Prostate gland (tissue), 2 donors: Measurements from ENCODE around the gene MUC6. TPM values are rescaled to one million over a fixed set of nuclear protein-coding genes. Genes with fewer than 3 reads are reported as not detected.

Experiments used
- DNase-seq: peaks from one replicate; pipeline ENCODE4 v3.0.0-alpha.2; 2019; ENCODE audit warnings: low spot score
- H3K27ac ChIP-seq, 2 donors: fragments of 200-600 bp; sonication (generic); 2 replicates each; pipeline ENCODE4 v1.5.1; 2017 to 2019
- H3K27me3 ChIP-seq: fragments of 200-600 bp; sonication (generic); replicated peaks from 2 replicates; pipeline ENCODE4 v1.5.1; 2019; ENCODE audit not compliant: insufficient read depth
- H3K36me3 ChIP-seq, 2 donors: fragments of 200-600 bp; sonication (generic); 1 replicate in 1 of 2; 2 replicates in 1 of 2; pipeline versions ENCODE4 v1.5.1 to v1.8.1; 2017 to 2019
- H3K4me1 ChIP-seq: fragments of 200-600 bp; sonication (generic); replicated peaks from 2 replicates; pipeline ENCODE4 v1.5.1; 2019
- H3K4me3 ChIP-seq, 2 donors: fragments of 200-600 bp; sonication (generic); 2 replicates each; pipeline ENCODE4 v1.5.1; 2017 to 2019
- H3K9me3 ChIP-seq: fragments of 200-600 bp; sonication (generic); 2 replicates; pipeline ENCODE4 v1.5.1; 2017
- CTCF ChIP-seq, 4 experiments: fragments of 200-600 bp in 2 of 4; fragments of 450-650 bp in 2 of 4; sonication (generic) in 2 of 4; IDR thresholded peaks; 1 replicate in 3 of 4; 2 replicates in 1 of 4; pipeline ENCODE4 v1.5.1; 2016 to 2019; ENCODE audit warnings: antibody characterized with exemption in 4 of 4, mild to moderate bottlenecking in 2 of 4, moderate library complexity in 2 of 4
- POLR2A ChIP-seq: fragments of 450-650 bp; IDR thresholded peaks from one replicate; pipeline ENCODE4 v1.6.1; 2016; ENCODE audit warnings: antibody characterized with exemption, mild to moderate bottlenecking
- POLR2AphosphoS5 ChIP-seq: sonication (generic); formaldehyde crosslinking; IDR thresholded peaks from one replicate; pipeline ENCODE4 v1.6.1; 2017; ENCODE audit warnings: antibody characterized with exemption
- WGBS: methylation state at CpG from one replicate; pipeline ENCODE4 v1.1.5; 2018; 5-methylcytosine and 5-hydroxymethylcytosine counted together
- intact Hi-C: fragments of 100-400 bp; cut with DNase I; formaldehyde crosslinking; loops from one replicate; pipeline ENCODE4 v1.14.2; 2022
- total RNA-seq, 2 donors: library from RNA; depleted of rRNA; stranded (reverse); fragments of >200 nt; gene quantifications; one replicate each; pipeline ENCODE4 v1.1.0, GENCODE V29; 2016

The MUC6 gene
- total RNA-seq, 2 donors from 2014 or later: 0.74 to 2.3 TPM

- H3K4me1 ChIP-seq: peaks cover 4% of the 10 kb centered on the region
- 64% methylated on average over 24 of the region's 28 CpGs for whole genome bisulfite sequencing
- peak; percentile 81 for DNase-seq
- H3K36me3 ChIP-seq: peaks cover 0 to 33% of the 10 kb centered on the region in 2 donors
- H3K27ac ChIP-seq: peak overlapping the region in 1 of 2 donors; percentile 63
- peak; percentile 80 for TF ChIP-seq POLR2AphosphoS5
- TF ChIP-seq CTCF (IDR thresholded peaks at IDR 0.05): no peak
- no peaks in the 10 kb centered on the region for H3K27me3 ChIP-seq
- no peak overlapping the region for H3K4me3 ChIP-seq
- H3K9me3 ChIP-seq: no peaks in the 10 kb centered on the region
- intact Hi-C loops: no loop called here
Measured at GRCh38 chr11:986270-986951, 50.1 kb downstream of the MUC6 start.

DNA sequence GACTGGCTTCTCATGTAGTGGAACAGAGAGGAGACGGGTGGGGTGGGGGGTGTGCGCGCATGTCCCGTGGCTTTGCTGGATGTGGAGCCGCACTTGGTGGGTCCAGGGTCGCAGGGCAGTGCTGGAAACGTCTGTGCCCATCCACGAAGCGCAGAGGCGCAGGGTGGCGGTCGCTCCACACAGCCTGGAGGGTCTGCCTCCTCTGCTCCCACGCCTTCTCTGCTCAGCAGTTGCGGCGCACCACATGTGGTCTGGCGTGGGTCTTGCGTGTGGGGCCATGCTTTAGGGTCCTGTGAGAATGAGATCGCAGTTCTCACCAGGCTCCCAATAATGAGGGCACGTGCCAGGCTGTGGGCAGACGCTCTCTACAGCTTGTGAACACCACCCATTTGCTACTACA lies 50.7 kb downstream of the MUC6 start:
- H3K4me3 ChIP-seq: no peak overlapping the region
- DNase-seq: no peak
- H3K27ac ChIP-seq: peak overlapping the region in 1 of 2 donors; percentile 63
- H3K27me3 ChIP-seq: no peaks in the 10 kb centered on the region
- TF ChIP-seq CTCF (IDR thresholded peaks at IDR 0.05) (no peak), POLR2AphosphoS5 (no peak), POLR2A (no peak)
- peaks cover 4% of the 10 kb centered on the region for H3K4me1 ChIP-seq
- WGBS: 96% methylated on average over 20 of the region's 20 CpGs
- no peaks in the 10 kb centered on the region for H3K9me3 ChIP-seq
- intact Hi-C loops: no loop called here
- peaks cover 0 to 33% of the 10 kb centered on the region in 2 donors for H3K36me3 ChIP-seq

DNA sequence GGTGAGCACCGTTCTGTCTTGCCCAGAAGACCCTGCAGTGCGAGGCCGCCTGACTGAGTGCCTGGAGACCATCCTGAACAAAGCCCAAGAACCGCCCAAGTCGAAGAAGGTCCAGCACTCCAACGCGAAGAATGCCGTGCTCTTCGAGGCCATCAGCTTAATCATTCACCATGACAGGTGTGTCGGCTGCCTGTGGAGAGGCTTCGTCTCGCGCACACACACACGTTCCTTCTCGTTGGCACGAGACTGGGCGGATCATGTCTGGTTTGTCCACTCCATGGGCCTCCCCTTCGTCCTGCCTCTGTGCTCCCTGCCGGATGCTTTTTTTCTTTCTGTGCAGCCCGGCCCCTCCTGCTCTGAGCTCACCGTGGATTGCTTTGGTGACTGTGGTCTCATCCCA lies 51.1 kb downstream of the MUC6 start:
- TF ChIP-seq POLR2AphosphoS5: no peak
- no peak for TF ChIP-seq CTCF (IDR thresholded peaks at IDR 0.05)
- no peak for TF ChIP-seq POLR2A
- H3K9me3 ChIP-seq: no peaks in the 10 kb centered on the region
- peaks cover 7% of the 10 kb centered on the region for H3K4me1 ChIP-seq
- intact Hi-C loops: no loop called here
- no peak overlapping the region for H3K4me3 ChIP-seq
- H3K27ac ChIP-seq: no peak overlapping the region
- H3K36me3 ChIP-seq: peaks cover 0 to 33% of the 10 kb centered on the region in 2 donors
- no peak for DNase-seq
- no peaks in the 10 kb centered on the region for H3K27me3 ChIP-seq
- 85% methylated on average over 21 of the region's 21 CpGs for WGBS

DNA sequence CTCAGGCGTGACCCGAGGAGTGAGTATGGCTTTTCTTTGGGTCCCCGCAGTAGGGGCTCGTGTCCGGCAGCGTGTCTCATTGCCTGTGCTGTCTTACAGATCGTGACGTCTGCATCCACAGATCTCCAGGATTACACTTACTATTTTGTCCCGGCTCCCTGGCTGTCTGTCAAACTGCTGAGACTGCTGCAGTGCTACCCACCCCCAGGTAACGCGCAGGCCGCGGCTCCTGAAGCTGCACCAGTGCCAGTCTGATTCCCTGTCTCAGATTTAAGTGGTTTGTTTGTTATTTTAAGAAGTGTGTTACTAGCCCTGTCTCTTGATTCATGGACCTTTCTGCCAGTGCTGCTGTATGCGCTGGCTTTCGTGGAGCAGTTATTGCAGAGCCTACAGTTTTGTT lies 52.0 kb downstream of the MUC6 start:
- no peaks in the 10 kb centered on the region for H3K27me3 ChIP-seq
- no peak overlapping the region for H3K27ac ChIP-seq
- H3K36me3 ChIP-seq: peaks cover 0 to 32% of the 10 kb centered on the region in 2 donors
- intact Hi-C loops: no loop called here
- H3K9me3 ChIP-seq: no peaks in the 10 kb centered on the region
- TF ChIP-seq CTCF (IDR thresholded peaks at IDR 0.05): no peak
- no peak for TF ChIP-seq POLR2AphosphoS5
- no peak for TF ChIP-seq POLR2A
- 98% methylated on average over 15 of the region's 15 CpGs for WGBS
- DNase-seq: no peak
- no peak overlapping the region for H3K4me3 ChIP-seq
- H3K4me1 ChIP-seq: peaks cover 7% of the 10 kb centered on the region

- peaks cover 0 to 17% of the 10 kb centered on the region in 2 donors for H3K36me3 ChIP-seq
- H3K27ac ChIP-seq: peak overlapping the region in 1 of 2 donors; percentile 53
- DNase-seq: no peak
- peaks cover 3% of the 10 kb centered on the region for H3K4me1 ChIP-seq
- no peaks in the 10 kb centered on the region for H3K9me3 ChIP-seq
- WGBS: 90% methylated on average over 14 of the region's 14 CpGs
- no peaks in the 10 kb centered on the region for H3K27me3 ChIP-seq
- TF ChIP-seq POLR2AphosphoS5 (no peak), POLR2A (no peak), CTCF (IDR thresholded peaks at IDR 0.05) (no peak)
- intact Hi-C loops: no loop called here
- H3K4me3 ChIP-seq: no peak overlapping the region
Measured at GRCh38 chr11:981764-982163, 54.8 kb downstream of the MUC6 start.
